ENCODE data around the gene SPATA18.

DNA sequence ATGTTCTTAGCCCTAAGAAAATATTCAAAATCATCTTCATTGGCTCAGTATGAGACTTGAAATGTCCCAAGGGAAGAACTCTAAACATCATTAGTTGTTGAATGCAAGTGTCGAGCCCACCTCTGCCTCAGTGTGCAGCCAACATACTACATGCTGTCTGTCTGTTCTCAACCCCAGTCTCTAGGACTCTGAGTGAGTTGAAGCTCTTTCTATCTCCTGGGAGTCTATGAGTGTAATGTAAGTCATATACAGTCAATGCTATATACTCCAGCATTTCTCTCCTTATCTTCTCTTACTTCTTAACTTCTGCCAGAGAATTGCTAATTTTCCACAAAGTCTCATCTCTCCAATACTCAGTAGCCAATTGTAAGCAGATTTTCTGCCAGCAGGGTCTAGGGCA lies 61.3 kb downstream of the SPATA18 start:
- TF ChIP-seq, protein P1, sequence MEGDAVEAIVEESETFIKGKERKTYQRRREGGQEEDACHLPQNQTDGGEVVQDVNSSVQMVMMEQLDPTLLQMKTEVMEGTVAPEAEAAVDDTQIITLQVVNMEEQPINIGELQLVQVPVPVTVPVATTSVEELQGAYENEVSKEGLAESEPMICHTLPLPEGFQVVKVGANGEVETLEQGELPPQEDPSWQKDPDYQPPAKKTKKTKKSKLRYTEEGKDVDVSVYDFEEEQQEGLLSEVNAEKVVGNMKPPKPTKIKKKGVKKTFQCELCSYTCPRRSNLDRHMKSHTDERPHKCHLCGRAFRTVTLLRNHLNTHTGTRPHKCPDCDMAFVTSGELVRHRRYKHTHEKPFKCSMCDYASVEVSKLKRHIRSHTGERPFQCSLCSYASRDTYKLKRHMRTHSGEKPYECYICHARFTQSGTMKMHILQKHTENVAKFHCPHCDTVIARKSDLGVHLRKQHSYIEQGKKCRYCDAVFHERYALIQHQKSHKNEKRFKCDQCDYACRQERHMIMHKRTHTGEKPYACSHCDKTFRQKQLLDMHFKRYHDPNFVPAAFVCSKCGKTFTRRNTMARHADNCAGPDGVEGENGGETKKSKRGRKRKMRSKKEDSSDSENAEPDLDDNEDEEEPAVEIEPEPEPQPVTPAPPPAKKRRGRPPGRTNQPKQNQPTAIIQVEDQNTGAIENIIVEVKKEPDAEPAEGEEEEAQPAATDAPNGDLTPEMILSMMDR (conservative IDR thresholded peaks at IDR 0.05 in 1 of 2, IDR thresholded peaks at IDR 0.05 in 1 of 2; ENCODE audit: extremely low read depth in 1 of 2, insufficient read depth in 1 of 2, low read depth in 1 of 2, low read length in 2 of 2): no peak
- no peak for TF ChIP-seq EZH2 (IDR thresholded peaks at IDR 0.05; ENCODE audit: borderline replicate concordance, low read length)
